Esophagus muscularis mucosa (tissue), 4 donors: ENCODE data around the gene TXNDC5.

Source experiments
- CTCF ChIP-seq, 3 experiments: fragments of 200-600 bp in 2 of 3; fragments of 450-650 bp in 1 of 3; sonication (generic) in 2 of 3; IDR thresholded peaks; one replicate each; pipeline ENCODE4 v1.5.1; 2017 to 2019; ENCODE audit warnings: antibody characterized with exemption in 3 of 3, mild to moderate bottlenecking in 2 of 3, moderate library complexity in 1 of 3
- EP300 ChIP-seq: sonication (generic); formaldehyde crosslinking; IDR thresholded peaks from one replicate; pipeline ENCODE4 v1.6.1; 2017; ENCODE audit warnings: antibody characterized with exemption
- POLR2A ChIP-seq: fragments of 450-650 bp; IDR thresholded peaks from one replicate; pipeline ENCODE4 v1.6.1; 2017; ENCODE audit warnings: antibody characterized with exemption, moderate library complexity, mild to moderate bottlenecking, low read depth
- POLR2AphosphoS5 ChIP-seq, 2 donors: sonication (generic); formaldehyde crosslinking; IDR thresholded peaks; one replicate each; pipeline ENCODE4 v1.6.1; 2017; ENCODE audit warnings: antibody characterized with exemption in 2 of 2

GRCh38 chr6:7960141-7960540 is 49.6 kb upstream of the TXNDC5 start:
- TF ChIP-seq POLR2AphosphoS5 (IDR thresholded peaks at IDR 0.05) (no peak), CTCF (IDR thresholded peaks at IDR 0.05) (no peak), POLR2A (no peak), EP300 (no peak)
